NT2/D1 (cell line): ENCODE data around the gene MX1.

ENCODE experiments used
- SUZ12 ChIP-seq: IDR thresholded peaks from 2 replicates; pipeline ENCODE4 v1.6.1; 2011; ENCODE audit not compliant: insufficient read length, insufficient read depth; ENCODE audit errors: extremely low read depth
- YY1 ChIP-seq: IDR thresholded peaks from 2 replicates; pipeline ENCODE4 v1.6.1; 2011; ENCODE audit not compliant: insufficient read length, insufficient read depth
- ZNF274 ChIP-seq: IDR thresholded peaks from 2 replicates; pipeline ENCODE4 v1.6.1; 2011; ENCODE audit warnings: mild to moderate bottlenecking, low read depth, low read length

DNA sequence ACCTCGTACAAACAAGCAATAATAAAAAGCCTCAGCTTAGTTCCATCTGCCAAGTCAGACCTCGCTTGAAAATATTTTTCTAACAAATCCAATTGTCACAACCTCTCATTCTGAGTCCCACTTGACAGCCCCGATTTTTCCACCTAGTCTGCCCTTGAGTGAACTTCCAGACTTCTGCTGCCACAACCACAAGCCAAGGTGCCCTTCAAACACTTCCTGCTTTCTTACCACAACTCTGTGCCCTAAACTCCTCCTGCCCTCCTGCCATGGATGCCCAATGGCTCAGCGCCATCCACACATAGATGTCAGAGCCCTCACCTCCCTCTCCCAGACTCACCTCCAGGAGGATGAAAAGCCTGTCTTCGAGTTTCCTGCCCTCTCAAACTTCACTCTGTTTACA is 78.0 kb downstream of the MX1 start:
- TF ChIP-seq YY1 (no peak), ZNF274 (no peak), SUZ12 (no peak)
